Neural cell (in vitro differentiated cells): ENCODE results near the gene PCSK4. TPM values are rescaled to one million over a fixed set of nuclear protein-coding genes. Genes with fewer than 3 reads are reported as not detected.

Experiments used
- H2AFZ ChIP-seq: fragments of 200-600, 300-800 bp; sonication (generic), shearing (Covaris generic); 2 replicates; pipeline ENCODE4 v1.6.0; 2014; ENCODE audit warnings: low read depth, mild to moderate bottlenecking, antibody characterized with exemption, low read length, moderate library complexity
- H3F3A ChIP-seq: fragments of 200-600 bp; shearing (Covaris generic); 2 replicates; pipeline ENCODE4 v1.6.1; 2016; ENCODE audit warnings: mild to moderate bottlenecking, moderate library complexity, mixed read lengths, antibody characterized with exemption, low read length; ENCODE audit not compliant: insufficient read depth, poor library complexity, severe bottlenecking
- H3K27ac ChIP-seq: fragments of 200-600, 300-800 bp; sonication (generic), shearing (Covaris generic); 2 replicates; pipeline ENCODE4 v1.5.1; 2014; ENCODE audit warnings: mild to moderate bottlenecking, low read length, moderate library complexity
- H3K27me3 ChIP-seq: fragments of 300-800, 200-600 bp; sonication (generic), shearing (Covaris generic); 2 replicates; pipeline ENCODE4 v1.6.0; 2014; ENCODE audit warnings: mild to moderate bottlenecking, low read depth, low read length, moderate library complexity; ENCODE audit not compliant: insufficient read depth
- H3K36me3 ChIP-seq: fragments of 300-800, 200-600 bp; sonication (generic), shearing (Covaris generic); 2 replicates; pipeline ENCODE4 v1.5.1; 2014; ENCODE audit warnings: mild to moderate bottlenecking, antibody characterized with exemption, low read length, moderate library complexity; ENCODE audit not compliant: insufficient read depth
- H3K4me2 ChIP-seq: fragments of 300-800, 200-600 bp; sonication (generic), shearing (Covaris generic); 2 replicates; pipeline ENCODE4 v1.6.0; 2014; ENCODE audit warnings: mild to moderate bottlenecking, low read length
- H3K4me3 ChIP-seq: fragments of 300-800, 200-600 bp; sonication (generic), shearing (Covaris generic); 2 replicates; pipeline ENCODE4 v1.5.1; 2014; ENCODE audit warnings: mild to moderate bottlenecking, low read length, moderate library complexity
- H3K79me2 ChIP-seq: fragments of 200-600 bp; shearing (Covaris generic); replicated peaks from 2 replicates; pipeline ENCODE4 v1.6.0; 2014; ENCODE audit warnings: mild to moderate bottlenecking, low read length, moderate library complexity; ENCODE audit not compliant: insufficient read depth
- H3K9ac ChIP-seq: fragments of 300-800, 200-600 bp; sonication (generic), shearing (Covaris generic); 2 replicates; pipeline ENCODE4 v1.6.1; 2016; ENCODE audit warnings: mild to moderate bottlenecking, low read length, mixed read lengths
- H3K9me2 ChIP-seq: fragments of 200-600 bp; shearing (Covaris generic); 2 replicates; pipeline ENCODE4 v1.6.1; 2016; ENCODE audit warnings: mild to moderate bottlenecking, low read length, mixed read lengths; ENCODE audit not compliant: insufficient read depth
- H3K9me3 ChIP-seq: fragments of 200-600, 300-800 bp; sonication (generic), shearing (Covaris generic); 2 replicates; pipeline ENCODE4 v1.6.1; 2016; ENCODE audit warnings: mild to moderate bottlenecking, mixed run types, low read length, moderate library complexity, mixed read lengths
- H4K20me1 ChIP-seq: fragments of 200-600 bp; shearing (Covaris generic); 2 replicates; pipeline ENCODE4 v1.6.1; 2016; ENCODE audit warnings: mild to moderate bottlenecking, mixed run types; ENCODE audit not compliant: insufficient read depth
- CTCF ChIP-seq: fragments of 450-650 bp; IDR thresholded peaks from 2 replicates; pipeline ENCODE4 v1.5.1; 2014; ENCODE audit warnings: antibody characterized with exemption, mild to moderate bottlenecking, moderate library complexity; ENCODE audit not compliant: poor library complexity, severe bottlenecking
- EP300 ChIP-seq: fragments of 450-650 bp; conservative IDR thresholded peaks from 2 replicates; pipeline ENCODE4 v1.6.1; 2014; ENCODE audit warnings: antibody characterized with exemption, mild to moderate bottlenecking, moderate library complexity; ENCODE audit not compliant: poor library complexity, severe bottlenecking
- EZH2 ChIP-seq: fragments of 200-600, 300-800 bp; shearing (Covaris generic), sonication (generic); IDR thresholded peaks from 2 replicates; pipeline ENCODE4 v1.6.1; 2014; ENCODE audit warnings: antibody characterized with exemption, low read length, borderline replicate concordance, mild to moderate bottlenecking; ENCODE audit not compliant: insufficient read depth, poor library complexity, severe bottlenecking
- MXI1 ChIP-seq: fragments of 450-650 bp; conservative IDR thresholded peaks from 2 replicates; pipeline ENCODE4 v1.6.1; 2014; ENCODE audit warnings: antibody characterized with exemption, mild to moderate bottlenecking; ENCODE audit not compliant: poor library complexity, severe bottlenecking
- POLR2AphosphoS5 ChIP-seq: IDR thresholded peaks from 2 replicates; pipeline ENCODE4 v1.6.1; 2012
- RAD21 ChIP-seq: fragments of 450-650 bp; conservative IDR thresholded peaks from 2 replicates; pipeline ENCODE4 v1.6.1; 2014; ENCODE audit warnings: antibody characterized with exemption, mild to moderate bottlenecking, moderate library complexity
- SMC3 ChIP-seq: fragments of 450-650 bp; conservative IDR thresholded peaks from 2 replicates; pipeline ENCODE4 v1.6.1; 2014; ENCODE audit warnings: antibody characterized with exemption, mild to moderate bottlenecking, moderate library complexity; ENCODE audit not compliant: poor library complexity
- polyA plus RNA-seq: library from polyadenylated mRNA; depleted of rRNA; stranded (reverse); fragments of >200 nt; gene quantifications from 2 replicates; pipeline ENCODE4 v1.2.3, GENCODE V29; 2014
- TF ChIP-seq, protein P1 (sequence below): IDR thresholded peaks from 2 replicates; pipeline ENCODE4 v1.6.1; 2012; ENCODE audit warnings: borderline replicate concordance

The PCSK4 gene
- polyA plus RNA-seq, 1 donor from 2014 or later, result 11.8 TPM

- no peak overlapping the region for H3K4me2 ChIP-seq
- no peak for TF ChIP-seq EP300
- TF ChIP-seq RAD21, result peak; percentile 36
- peak; percentile 51 for TF ChIP-seq SMC3
- no peak for TF ChIP-seq POLR2AphosphoS5
- TF ChIP-seq CTCF, result peak; percentile 70
- H3K9me3 ChIP-seq, result no peaks in the 10 kb centered on the region
- no peaks in the 10 kb centered on the region for H4K20me1 ChIP-seq
- no peak overlapping the region for H3K27ac ChIP-seq
- H3K9me2 ChIP-seq, result no peaks in the 10 kb centered on the region
- H2AFZ ChIP-seq, result no peak overlapping the region
- no peaks in the 10 kb centered on the region for H3K36me3 ChIP-seq
- H3F3A ChIP-seq, result no peaks in the 10 kb centered on the region
- H3K79me2 ChIP-seq, result no peaks in the 10 kb centered on the region
- H3K27me3 ChIP-seq, result peaks cover 5% of the 10 kb centered on the region
- no peak overlapping the region for H3K4me3 ChIP-seq
- peak overlapping the region; percentile 16 for H3K9ac ChIP-seq
Measured at GRCh38 chr19:1503089-1503924, 13.2 kb upstream of the PCSK4 start.

GRCh38 chr19:1502433-1503088, 12.4 kb upstream of the PCSK4 start:
- Histone ChIP-seq H3K9me3 (no peaks in the 10 kb centered on the region), H3K9ac (no peak overlapping the region), H3K27me3 (peaks cover 5% of the 10 kb centered on the region), H3K36me3 (no peaks in the 10 kb centered on the region), H3K27ac (no peak overlapping the region), H3K79me2 (no peaks in the 10 kb centered on the region), H4K20me1 (no peaks in the 10 kb centered on the region), H3K9me2 (no peaks in the 10 kb centered on the region), H3F3A (no peaks in the 10 kb centered on the region), H2AFZ (no peak overlapping the region), H3K4me2 (no peak overlapping the region), H3K4me3 (no peak overlapping the region)
- no peak for TF ChIP-seq MXI1
- no peak for TF ChIP-seq EZH2
- no peak for TF ChIP-seq POLR2AphosphoS5
- TF ChIP-seq, protein P1, sequence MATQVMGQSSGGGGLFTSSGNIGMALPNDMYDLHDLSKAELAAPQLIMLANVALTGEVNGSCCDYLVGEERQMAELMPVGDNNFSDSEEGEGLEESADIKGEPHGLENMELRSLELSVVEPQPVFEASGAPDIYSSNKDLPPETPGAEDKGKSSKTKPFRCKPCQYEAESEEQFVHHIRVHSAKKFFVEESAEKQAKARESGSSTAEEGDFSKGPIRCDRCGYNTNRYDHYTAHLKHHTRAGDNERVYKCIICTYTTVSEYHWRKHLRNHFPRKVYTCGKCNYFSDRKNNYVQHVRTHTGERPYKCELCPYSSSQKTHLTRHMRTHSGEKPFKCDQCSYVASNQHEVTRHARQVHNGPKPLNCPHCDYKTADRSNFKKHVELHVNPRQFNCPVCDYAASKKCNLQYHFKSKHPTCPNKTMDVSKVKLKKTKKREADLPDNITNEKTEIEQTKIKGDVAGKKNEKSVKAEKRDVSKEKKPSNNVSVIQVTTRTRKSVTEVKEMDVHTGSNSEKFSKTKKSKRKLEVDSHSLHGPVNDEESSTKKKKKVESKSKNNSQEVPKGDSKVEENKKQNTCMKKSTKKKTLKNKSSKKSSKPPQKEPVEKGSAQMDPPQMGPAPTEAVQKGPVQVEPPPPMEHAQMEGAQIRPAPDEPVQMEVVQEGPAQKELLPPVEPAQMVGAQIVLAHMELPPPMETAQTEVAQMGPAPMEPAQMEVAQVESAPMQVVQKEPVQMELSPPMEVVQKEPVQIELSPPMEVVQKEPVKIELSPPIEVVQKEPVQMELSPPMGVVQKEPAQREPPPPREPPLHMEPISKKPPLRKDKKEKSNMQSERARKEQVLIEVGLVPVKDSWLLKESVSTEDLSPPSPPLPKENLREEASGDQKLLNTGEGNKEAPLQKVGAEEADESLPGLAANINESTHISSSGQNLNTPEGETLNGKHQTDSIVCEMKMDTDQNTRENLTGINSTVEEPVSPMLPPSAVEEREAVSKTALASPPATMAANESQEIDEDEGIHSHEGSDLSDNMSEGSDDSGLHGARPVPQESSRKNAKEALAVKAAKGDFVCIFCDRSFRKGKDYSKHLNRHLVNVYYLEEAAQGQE, result no peak
- TF ChIP-seq CTCF, result no peak
